ENCODE data around the gene ABCC6.

DNA sequence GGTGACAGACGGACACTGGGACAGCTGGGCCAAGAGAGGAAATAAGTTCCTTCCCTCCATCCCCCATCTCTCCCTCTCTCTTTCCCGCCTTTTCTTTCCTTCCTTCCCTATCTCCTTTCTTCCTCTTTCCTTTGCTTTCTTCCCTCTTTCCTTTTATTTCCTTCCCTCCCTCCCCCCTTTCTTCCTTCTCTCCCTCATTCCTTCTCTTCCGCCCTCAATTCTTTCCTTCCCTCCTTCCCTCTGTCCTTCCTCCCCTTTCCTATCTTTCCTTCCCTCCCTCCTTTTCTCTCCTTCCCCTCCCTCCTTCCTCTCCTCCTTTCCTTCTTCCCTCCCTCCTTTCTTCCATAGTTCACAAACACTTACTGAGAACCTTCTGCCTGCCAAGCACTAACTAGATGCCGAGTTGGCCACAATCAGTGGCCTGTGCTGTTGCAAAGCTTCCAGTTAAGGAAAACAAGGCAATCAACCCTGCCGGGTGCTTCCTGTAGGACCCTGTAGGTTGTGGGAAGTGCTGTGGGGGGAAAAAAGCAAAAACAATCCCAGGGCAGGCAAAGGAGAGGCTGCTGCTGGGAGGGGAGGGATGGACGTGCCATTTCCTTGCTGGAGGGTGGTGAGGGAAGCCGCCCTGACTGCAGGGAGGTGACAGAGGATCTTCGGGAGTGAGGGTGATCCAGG is 31.7 kb downstream of the ABCC6 start:
- TF ChIP-seq CTCF (IDR thresholded peaks at IDR 0.05) (no peak), POLR2AphosphoS5 (IDR thresholded peaks at IDR 0.05) (no peak), POLR2A (IDR thresholded peaks at IDR 0.05) (no peak)
